ELR (cell line): ENCODE measurements around the gene CTDSPL.

Source experiments
- DNase-seq: peaks from one replicate; pipeline ENCODE4 v3.0.0-alpha.2; 2015; ENCODE audit warnings: low read depth

Gene CTDSPL

DNA sequence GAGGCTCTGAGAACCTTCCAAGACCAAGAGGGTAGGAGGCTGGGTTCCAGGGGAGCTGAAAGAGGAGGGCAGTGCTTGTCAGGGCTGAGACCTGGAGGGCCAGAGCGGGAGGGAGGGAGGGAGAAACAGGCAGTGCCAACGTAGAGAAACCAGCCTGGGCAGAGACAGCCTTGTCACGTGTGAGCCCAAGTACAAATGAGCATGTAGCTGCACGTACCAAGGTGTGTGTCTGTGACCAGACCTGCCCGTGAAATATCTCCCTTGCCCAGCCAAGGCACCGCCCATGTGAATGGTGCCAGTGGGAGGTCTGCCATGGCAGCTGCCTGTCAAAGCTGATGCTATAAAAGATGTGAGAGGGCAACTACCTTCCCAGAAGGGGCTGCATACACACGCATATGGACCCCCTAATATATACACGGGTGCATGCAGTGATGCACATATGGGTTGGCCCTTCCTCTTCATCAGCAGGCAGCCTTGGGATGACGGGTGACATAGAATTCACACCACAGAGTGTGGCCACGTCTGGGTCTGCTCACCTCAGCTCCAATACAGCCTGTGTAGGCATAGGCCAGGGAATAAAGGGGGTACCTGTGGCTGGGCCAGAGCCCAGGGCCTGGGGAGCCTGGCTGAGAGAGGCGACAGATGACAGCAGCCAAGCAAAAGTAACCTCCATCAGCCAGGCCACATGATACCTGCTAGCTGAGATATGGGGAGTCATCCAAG, 7.8 kb upstream of the CTDSPL start:
- DNase-seq = no peak

DNA sequence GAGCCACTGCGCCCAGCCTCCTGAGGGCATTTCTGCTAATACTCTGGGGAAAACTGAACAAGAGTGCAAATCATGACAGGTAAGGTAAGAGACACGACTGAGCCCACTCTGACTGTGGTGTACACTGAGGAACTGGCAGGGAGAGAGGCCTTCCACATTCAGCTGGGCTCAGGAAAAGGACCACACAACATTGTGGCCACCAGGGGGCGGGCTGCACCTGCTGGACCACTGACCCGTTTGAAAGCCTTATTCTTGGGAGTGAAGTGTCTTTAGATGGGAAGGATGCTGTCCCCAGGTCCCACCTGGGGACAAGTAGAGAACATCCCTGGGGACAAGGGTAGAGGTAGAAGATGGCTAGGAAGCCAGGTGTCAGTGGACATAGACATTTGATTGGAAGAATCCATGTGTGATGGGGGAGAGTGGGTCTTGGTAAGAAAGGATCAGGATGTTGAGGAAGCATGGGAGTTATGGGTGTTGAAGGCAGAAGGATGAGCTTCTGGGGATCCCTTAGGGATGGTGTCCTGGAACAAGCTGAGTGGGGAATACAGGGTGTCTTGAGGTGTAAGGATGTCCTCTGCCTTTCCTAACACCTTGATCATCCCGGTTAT, 6.2 kb upstream of the CTDSPL start:
- DNase-seq = peak; percentile 70

DNA sequence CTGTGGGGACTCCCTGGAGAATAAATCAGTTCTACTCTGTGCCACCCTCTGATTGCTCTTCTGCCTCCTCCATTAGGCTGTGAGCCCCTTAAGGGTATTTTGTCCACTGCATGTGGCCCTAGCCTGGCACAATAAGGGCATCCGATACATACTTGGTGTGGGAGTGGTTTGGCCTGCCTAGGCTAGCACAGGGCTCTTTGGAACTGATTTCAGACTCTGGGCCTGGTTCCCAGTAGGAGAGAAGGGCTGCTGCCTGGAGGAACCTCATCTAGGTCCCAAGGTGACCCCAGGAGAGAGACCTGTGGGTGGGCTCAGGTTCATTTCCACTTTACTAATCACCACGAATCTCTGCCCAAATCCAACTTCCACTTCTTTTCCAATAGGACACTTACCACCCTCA, 5.3 kb upstream of the CTDSPL start:
- DNase-seq = no peak

DNA sequence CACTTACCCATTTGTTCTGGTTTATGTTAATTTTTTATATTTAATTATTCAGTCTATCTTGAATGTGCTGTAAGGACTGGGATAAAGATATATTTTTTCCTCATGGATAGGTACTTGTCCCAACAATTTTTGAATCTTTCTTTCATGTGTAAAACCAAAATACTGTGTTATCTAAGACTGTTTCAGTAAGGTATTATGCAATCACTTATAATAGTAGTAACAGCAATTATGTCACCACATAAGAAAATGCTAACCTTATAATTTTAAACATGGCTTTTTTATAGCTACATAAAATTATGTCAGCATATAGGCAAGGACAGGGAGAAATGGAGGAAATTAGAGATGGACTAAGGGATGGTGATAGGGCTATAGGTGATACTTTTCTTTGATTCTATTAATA, 2.9 kb upstream of the CTDSPL start:
- no peak for DNase-seq

DNA sequence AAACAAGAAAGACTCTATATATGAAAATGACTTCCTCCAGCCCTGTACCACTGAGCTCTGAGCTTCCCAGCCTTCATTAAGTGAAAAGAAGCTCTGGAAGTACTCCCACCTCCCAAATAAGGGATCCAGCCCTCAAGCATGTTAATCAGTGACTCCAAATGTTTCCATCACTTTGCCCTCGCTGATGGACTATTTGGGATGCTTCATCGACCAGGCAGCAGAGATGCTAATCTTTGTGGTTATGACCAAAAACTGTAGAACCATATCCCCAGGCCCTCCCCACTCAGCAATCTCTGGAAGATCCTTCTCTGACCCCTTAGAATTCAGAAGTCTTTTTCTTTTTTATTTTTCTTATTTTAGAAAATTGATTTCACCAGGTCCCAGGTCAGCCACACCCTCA, 2.3 kb upstream of the CTDSPL start:
- DNase-seq = no peak

DNA sequence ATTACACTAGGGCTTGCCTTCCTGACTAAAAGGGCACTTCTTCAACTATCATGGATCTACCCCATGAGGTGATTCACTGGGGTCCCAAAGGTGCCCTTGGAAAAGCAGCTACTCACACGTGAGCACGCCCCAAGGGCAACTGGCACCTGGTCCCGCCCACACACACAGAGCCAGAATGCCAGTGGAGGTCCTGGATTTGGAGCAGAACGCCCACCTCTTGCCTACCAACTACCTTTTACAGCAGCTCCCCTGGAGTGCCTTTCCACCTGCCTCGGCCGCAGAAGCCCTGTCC, 1.8 kb upstream of the CTDSPL start:
- DNase-seq = no peak

DNA sequence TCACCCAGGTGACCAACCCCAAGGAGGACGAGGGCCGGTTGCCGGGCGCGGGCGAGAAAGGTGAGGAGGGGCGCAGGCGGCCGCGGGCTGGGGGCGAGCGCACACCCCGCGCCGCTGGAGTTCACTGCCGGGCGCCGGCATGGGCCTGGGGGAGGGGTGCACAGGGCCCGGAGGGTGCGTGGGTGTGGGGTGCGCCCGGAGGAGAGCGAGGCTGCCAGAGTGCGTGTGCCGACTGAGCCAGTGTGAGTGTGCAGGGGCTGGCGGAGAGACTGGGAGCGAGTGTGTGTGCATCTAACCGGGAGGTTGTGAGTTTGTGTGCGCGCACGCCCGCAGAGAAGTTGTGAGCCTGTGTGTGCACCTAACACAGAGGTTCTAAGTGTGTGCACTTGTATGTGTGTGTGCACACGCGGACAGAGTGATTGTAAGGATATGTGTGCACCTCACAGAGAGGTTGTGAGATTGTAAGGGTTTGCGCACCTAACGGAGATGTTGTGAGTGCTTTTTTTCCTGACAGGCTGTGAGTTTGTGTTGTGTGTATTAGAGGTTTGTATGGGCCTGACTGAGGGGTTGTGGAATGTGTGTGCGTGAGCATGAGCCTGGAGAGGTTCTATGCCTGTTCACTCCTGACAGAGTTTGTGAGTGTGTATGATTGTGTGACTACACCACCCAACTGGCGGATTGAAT, 681 bp downstream of the CTDSPL start:
- DNase-seq = peak; percentile 48

DNA sequence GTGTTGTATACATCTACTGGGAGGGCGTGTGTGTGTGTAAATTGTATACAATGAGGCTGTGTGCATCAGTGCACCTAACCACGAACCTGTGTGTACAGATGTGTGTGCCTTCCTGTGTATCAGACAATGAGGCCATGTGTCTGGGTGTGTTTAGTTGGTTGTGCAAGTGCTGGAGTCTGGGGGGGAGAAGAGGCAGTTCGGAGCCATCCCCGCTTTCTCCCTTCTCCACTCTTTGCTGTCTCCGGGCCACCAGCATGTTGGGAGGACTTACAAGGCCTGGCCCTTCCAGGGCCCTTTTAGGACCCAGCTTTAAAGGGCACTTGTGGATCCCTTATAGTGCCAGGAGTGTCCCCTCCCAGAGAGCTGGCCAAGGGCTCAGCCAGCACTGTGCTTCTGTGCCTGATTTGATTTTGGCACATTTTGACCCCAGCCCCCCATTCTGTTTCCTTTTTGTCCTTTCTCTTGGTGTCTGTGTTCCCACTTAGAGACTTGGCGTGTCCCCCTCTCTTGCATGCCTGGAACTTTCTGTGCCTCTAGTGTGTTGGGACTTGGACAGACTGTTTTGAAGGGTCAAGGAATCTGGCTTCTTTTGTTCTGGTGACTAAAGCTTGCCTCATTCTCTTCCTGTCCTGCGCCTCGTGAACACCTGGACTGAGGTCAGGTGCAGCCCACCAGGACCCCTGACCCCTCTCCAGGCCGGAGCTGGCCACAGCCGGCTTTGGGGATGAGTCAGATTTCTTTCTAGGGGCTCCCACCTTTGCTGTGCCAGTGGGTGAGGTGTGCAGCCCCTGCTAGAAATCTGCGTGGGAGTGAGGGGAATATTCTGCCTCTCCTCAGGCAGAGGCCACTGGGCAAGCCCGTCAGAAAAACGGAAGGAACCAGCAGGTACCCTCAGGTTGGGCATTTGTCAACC, 1.5 kb downstream of the CTDSPL start:
- peak; percentile 14 for DNase-seq

DNA sequence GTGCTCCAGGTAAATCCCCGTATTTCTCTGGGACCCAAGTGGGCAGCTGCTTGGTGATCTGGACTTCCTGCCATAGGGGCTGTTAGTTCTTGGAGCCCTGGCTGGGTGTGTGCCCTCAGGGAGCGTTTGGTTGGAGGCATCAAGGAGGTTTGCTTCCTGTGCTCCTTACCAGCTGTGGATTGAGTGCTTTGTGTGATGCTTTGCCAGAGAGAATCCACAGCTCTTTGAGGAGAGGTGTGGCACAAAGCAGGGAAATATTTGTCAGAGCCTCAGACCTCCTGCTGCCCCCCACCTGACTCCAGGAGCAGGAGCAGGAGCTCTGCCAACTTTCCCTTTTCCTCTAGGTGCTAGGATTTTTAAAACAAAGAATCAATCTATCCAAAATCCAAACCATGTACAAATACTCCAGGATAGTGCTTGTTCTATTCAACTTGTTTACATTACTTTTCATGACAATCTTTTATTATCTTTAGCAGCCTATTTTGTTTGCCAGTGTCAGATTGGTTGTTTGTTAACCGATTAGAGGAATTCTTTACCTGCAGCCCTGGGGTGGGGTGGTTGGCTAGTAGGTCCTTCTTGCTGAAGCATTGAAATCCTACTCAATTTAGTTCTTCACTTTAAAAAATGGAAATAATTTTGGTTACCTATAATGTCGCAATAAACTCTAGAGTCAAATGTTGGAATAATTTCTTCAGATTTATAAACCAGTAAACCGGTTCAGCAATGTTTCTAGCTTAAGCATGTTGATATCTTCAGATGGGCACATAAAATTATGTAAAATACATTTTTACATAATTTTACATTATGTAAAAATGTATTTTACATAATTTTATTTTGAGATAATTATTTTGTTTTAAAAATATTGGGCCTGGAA, 2.5 kb downstream of the CTDSPL start:
- DNase-seq = peak; percentile 27

DNA sequence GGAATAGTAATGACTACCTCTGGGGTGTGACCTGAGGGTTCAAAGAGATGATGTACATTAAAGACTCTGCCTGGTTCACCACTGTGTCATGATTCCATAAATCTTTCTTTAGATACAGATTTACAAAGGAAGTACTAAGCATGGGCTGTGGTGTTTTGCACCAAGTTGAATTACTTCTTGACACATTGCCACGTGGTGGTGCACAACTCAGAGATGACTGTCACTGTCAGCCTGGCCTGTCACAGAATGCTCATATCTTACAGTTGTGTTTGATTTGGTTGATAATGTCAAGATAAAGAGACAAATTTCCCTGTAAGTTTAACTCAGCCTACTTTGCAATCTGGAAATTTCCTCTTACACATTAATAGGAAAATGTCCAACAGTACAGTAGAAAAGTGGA, 3.2 kb downstream of the CTDSPL start:
- no peak for DNase-seq

DNA sequence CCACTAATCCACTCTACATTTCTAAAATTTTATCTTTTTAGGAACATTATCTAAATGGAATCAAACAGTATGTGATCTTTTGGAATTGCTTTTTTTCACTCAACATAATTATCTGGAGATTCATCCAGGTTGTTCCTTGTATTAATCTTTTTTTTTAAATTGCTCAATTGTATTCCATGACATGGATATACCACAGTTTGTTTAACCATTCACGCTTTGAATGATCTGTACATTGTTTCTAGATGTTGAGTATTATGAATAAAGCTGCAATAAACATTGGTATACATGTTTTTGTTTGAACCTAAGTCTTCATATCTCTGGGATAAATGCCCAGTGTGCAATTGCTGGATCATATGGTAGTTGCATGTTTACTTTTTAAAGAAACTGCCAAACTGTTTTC, 5.5 kb downstream of the CTDSPL start:
- DNase-seq = no peak

DNA sequence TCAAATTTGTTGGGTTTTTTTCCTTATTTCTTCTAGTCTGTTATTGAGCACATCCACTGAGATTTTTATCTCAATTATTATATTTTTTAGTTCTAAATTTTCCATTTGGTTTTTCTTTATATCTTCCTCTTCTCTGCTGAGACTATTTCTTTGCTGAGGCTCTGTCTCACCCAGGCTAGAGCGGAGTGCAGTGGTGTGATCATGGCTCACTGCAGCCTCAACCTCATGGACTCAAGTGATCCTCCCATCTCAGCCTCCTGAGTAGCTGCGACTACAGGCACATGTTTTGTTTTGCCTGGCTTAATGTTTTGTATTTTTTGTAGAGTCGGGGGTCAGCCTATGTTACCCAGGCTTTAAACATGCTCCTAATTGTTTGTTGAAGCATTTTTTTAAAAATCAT, 10.2 kb downstream of the CTDSPL start:
- DNase-seq = no peak

DNA sequence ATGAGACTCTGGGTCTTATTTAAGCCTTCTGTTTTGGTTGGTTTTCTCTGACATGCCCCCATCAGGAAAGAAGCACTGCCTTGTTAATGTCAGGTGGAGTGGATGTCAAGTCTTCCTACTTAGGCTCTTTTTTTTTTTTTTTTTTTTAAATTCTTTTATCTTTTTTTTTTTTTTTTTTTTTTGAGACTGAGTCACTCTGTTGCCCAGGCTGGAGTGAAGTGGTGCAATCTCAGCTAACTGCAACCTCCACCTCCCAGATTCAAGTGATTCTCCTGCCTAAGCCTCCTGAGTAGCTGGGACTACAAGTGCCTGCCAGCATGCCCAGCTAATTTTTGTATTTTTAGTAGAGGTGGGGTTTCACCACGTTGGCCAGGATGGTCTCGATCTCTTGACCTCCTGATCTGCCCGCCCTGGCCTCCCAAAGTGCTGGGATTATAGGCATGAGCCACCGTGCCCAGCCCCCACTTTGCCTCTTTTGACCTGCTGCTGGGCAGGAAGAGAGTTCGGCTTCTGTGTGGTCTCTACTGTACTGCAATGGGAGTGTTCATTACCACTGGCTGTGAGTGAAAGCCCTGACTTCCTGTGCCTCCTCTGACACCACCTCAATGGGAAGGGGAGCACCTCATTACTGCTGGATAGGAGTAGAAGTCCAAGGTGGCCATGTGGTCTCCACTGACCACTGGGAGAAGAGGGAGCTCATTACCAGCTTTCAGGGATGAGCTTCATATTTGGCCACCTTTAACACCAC, 10.9 kb downstream of the CTDSPL start:
- DNase-seq = peak; percentile 20

DNA sequence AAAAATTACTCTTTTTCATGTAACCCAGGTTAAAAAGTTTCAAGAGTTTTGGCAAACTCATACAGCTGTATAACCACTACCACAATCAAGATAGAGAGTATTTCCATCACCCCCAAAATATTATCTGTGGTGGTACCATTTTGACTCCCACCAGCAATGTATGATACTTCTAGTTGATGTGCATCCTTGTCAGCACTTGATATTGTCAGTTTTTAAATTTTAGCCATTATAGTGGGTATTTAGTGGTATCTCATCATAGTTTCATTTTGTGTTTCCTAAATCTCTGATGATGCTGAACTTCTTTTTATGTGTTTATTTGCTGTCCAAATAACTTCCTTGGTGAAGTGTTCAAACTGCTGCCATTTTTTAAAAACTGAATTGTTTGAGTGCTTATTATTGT, 14.6 kb downstream of the CTDSPL start:
- DNase-seq = no peak

DNA sequence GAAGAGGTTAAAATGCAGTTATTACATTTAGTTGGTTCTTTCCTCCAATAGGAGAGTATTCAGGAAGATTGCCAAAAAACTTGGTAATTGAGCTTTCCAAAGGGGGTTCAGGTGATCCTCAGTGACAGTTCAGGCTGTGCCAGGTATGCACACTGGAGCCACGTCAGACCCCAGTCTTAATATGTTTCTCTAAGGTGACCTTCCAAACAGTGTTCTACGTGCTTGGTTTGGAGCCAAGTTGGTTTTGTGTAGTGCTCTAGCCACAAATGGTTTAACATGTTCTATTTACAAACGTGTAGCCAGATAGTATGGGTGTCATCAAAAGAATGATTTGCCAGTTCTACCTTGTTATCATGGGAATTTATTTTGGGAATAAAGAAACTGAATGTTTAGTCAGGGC, 21.0 kb downstream of the CTDSPL start:
- no peak for DNase-seq

DNA sequence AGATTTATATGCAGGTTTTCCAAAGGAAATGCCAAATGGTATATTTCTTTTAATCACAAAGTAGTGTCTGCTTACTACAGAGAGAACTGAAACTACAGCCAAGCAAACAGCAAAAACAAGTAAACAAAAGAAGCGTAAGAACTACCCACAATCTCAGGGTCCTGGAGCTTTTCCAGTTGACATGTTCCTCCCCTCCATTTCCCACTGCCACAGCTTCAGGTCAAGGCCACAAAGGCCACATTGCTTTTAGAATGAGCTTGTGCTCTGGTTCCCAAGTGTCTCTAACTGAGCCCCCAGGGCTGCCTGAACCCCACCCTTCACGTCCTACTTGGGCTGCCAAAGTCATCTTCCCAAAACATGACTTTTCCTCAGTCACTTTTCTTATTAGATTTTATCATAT, 24.1 kb downstream of the CTDSPL start:
- DNase-seq = no peak

DNA sequence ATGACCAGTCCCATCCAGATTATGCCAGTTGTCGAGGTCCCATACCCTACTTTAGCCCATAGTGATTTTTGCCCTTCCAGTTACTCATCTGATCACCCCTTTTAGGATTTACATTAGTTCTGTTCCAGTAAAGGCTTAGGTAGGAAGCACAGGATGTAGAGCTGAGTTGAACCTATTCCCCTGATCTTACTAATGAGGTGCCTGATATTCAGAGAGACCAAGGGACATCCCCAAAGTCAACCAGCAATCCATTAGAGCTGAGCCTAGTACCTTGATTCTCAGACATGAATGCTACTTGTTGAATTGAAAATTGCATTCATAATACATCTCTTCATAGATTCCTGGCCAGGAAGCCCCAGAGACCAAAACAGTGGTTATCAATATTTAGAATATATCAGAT, 24.7 kb downstream of the CTDSPL start:
- DNase-seq = no peak

DNA sequence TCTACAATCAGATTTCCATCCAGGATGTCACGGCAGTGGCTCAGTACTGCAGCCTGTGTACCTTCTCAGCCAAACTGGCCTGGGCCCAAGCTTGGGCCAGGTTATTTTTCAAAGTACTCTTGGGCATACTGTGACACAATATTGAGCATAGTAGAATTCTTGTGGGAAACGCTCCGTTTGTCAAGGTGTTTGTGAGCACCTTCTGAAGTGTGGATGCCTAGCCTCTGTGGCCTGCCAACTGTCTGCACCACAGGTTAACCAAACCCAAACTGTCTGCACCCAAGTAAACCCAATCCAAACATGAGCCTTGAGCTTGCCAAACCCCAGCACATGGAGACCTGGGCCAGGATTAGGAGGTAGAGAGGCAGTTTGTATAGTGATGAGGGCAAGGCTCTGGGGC, 25.4 kb downstream of the CTDSPL start:
- no peak for DNase-seq

DNA sequence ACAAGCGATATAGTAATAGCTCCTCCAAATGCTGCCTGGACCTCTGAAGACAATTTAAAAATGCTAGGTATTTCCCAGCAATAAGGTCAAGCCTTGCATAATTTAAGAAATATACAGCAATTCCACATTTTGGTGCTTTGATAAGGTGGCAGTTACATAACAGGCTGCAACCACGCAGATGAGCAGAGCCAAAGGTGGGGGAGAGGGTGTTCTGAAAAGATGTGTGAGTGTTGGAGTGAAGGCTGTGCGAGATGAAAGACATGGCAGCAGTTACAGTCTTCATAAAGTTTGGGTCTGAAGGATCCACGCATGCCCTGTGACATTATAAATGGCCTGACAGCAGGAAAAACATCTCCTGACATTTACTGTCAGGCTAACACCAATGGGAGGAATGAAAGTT, 26.1 kb downstream of the CTDSPL start:
- DNase-seq = no peak

DNA sequence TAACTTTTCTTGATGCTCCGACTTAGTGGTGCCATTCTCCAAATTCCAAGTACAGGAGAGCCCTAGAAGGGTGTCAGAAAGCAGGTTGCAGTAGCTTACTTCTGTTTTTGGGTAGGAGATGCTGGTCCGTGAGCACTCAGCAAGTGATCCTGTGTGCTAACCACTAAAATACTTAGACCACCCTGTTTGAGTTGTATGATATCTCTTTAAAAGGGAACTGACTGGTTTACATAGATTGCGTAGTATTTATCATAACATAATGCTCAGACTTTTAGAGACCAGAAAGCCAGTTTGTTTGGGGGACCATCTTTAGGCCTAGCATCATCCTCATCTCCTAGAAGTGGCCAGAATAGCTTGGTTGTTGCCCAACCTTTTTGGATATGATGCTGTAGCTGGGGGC, 26.7 kb downstream of the CTDSPL start:
- DNase-seq = no peak

DNA sequence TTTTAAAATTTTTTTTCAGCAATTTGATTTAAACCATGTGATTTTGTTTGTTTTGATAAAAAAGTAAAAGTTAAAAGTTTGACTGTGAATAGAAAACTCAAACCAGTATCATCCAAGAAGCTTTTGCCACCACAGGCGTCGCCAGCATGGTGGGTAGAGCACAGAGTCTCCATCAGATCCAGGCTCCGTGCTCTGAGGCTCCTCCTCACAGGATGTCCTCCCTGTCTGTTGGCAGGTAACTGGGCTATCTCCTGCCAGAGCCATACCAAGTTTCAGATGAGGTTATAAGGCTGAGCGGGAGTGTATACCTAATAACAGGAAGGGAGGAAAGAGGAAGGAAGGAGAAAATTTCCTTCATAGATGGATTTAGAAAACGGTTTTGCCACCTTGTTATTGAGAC, 28.8 kb downstream of the CTDSPL start:
- no peak for DNase-seq
